Adipocyte (in vitro differentiated cells): ENCODE results near the gene MTHFS.
"Not testable (repeated sequence)": the region's sequence is repeated elsewhere in the genome, so short reads cannot be mapped to it uniquely, and the experiment has no call there.

Experiments
- DNase-seq: peaks from one replicate; pipeline ENCODE4 v3.0.0-alpha.2; 2015; ENCODE audit warnings: low read depth
- H3K27me3 ChIP-seq: replicated peaks from 2 replicates; pipeline ENCODE4 v1.7.0; 2013; ENCODE audit warnings: mild to moderate bottlenecking, low read length, moderate library complexity; ENCODE audit not compliant: control insufficient read depth, insufficient read depth
- H3K36me3 ChIP-seq: 2 replicates; pipeline ENCODE4 v1.7.0; 2013; ENCODE audit warnings: low read length, mild to moderate bottlenecking, moderate library complexity; ENCODE audit not compliant: control insufficient read depth, insufficient read depth, severe bottlenecking
- H3K4me1 ChIP-seq: 2 replicates; pipeline ENCODE4 v1.7.0; 2013; ENCODE audit warnings: mild to moderate bottlenecking, low read length, moderate library complexity; ENCODE audit not compliant: control insufficient read depth, insufficient read depth
- H3K4me3 ChIP-seq: 2 replicates; pipeline ENCODE4 v1.7.0; 2013; ENCODE audit warnings: mild to moderate bottlenecking, low read length, moderate library complexity
- H3K9ac ChIP-seq: 2 replicates; pipeline ENCODE4 v1.7.0; 2013; ENCODE audit warnings: mild to moderate bottlenecking, low read length, moderate library complexity
- H3K9me3 ChIP-seq: 2 replicates; pipeline ENCODE4 v1.7.0; 2013; ENCODE audit warnings: mild to moderate bottlenecking, low read length, moderate library complexity; ENCODE audit not compliant: control insufficient read depth

Gene MTHFS

DNA sequence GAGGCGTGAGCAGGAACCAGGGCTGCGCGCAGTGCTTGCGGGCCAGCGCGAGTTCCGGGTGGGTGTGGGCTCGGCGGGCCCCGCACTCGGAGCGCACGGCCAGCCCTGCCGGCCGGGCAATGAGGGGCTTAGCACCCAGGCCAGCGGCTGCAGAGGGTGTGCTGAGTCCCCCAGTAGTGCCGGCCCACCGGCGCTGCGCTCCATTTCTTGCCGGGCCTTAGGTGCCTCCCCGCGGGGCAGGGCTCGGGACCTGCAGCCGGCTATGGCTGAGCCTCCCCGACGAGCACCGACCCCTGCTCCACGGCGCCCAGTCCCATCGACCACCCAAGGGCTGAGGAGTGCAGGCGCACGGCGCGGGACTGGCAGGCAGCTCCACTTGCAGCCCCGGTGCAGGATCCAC is 29.3 kb upstream of the MTHFS start:
- not testable (repeated sequence) for H3K27me3 ChIP-seq, H3K4me3 ChIP-seq, DNase-seq, H3K9me3 ChIP-seq, H3K4me1 ChIP-seq, H3K36me3 ChIP-seq, H3K9ac ChIP-seq

DNA sequence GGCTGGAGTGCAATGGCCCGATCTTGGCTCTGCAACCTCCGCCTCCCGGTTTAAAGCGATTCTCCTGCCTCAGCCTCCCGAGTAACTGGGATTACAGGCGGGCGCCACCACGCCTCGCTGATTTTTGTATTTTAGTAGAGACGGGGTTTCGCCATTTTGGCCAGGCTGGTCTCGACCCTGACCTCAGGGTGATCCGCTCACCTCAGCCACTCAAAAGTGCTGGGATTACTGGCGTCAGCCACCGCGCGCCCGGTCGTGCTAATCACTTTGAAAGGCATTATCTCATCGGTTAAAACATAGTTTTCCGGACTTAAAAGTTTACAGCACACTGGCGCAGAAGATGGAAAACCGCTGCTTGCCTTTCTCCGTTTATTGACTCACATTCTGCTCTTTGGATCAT is 27.6 kb upstream of the MTHFS start:
- Histone ChIP-seq H3K9ac (peak overlapping the region; percentile 97), H3K4me3 (peak overlapping the region; percentile 96), H3K27me3 (no peaks in the 10 kb centered on the region), H3K4me1 (peaks cover 9% of the 10 kb centered on the region), H3K36me3 (peaks cover 10% of the 10 kb centered on the region), H3K9me3 (peaks cover 19% of the 10 kb centered on the region)
- DNase-seq, result no peak

DNA sequence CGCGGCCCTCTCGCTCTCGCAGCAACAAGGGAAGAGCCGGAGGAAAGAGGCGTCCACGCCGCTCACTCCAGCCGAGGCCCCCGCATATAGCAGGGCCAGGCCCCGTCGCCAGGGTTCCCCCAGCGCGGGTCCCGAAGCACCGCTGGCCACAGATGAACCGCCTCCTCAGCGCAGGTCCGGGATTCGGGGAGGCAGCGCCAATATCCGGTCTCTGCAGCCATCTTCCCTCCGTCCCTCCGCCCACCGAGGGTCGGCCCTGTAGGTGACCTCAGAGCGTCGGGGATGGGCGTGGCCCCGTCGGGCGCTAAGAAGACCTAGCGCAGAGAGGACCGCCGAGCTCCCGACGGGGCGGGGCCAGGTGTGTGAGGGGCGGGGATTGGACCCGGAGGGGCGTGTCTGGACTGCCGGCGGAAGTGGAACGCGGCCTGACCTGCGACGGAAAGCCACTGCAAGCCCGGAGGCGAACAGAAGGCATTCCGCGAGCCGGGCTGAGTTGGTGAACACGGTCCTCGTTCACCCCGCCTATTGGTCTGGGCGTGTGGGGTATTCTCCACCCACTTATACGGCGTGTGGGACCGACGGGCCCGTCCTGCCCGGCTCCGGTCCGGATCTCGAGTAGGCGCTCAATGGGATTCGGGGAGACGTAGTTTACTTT is 26.8 kb upstream of the MTHFS start:
- peaks cover 11% of the 10 kb centered on the region for H3K36me3 ChIP-seq
- peak overlapping the region; percentile 96 for H3K4me3 ChIP-seq
- peak overlapping the region; percentile 97 for H3K9ac ChIP-seq
- peak; percentile 94 for DNase-seq
- H3K27me3 ChIP-seq, result no peaks in the 10 kb centered on the region
- peaks cover 26% of the 10 kb centered on the region for H3K9me3 ChIP-seq
- H3K4me1 ChIP-seq, result peaks cover 9% of the 10 kb centered on the region

DNA sequence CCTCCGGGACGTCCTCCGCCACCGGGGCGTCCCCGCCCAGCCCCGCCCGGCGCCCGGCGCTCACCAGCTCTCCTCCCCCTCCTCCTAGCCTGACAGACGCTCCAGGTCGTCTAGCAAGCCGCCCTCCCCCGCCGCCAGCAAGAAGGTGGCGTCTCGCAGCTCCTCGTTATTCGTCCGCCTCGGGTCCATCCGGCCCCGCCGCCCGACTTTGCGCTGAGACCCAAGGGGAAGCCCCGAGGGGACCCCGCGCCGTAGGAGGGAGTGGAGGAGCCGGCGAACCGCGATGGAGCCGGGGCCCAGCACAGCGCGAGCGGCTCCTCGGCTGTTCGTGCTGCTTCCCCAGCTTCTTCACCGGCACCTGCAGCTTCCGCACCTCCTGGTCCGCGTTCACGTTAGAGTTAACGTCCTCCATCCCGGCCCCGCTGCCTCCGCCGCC is 26.3 kb upstream of the MTHFS start:
- Histone ChIP-seq H3K36me3 (peaks cover 11% of the 10 kb centered on the region), H3K4me3 (peak overlapping the region; percentile 96), H3K9ac (peak overlapping the region; percentile 97), H3K4me1 (peaks cover 9% of the 10 kb centered on the region), H3K9me3 (peaks cover 30% of the 10 kb centered on the region), H3K27me3 (no peaks in the 10 kb centered on the region)
- DNase-seq, result peak; percentile 79

DNA sequence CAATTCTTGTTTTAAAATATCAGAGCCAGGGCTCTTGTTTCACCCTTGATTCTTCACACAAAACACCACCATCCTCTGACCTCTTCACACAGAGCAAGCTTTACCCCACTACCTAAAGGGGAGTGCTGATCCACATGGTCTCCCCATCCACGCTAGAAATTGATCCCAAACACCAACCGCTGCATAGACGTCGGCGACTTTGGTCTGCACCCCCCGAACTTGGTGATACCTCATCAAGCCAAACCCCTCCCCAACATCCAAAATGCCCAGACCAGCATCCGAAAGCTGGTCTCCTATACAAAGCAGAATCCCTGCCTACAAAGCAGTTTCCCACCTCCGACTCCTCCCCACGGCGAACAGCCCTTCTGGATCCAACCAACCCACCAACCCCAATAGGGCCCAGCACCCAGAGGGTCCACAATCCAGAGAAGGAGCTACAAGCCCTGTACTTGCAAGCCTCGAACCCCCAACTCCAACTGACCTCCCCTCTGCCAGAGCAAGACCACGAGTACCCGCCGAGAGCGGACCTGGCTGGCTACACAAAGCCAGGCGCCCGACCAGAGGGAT is 25.8 kb upstream of the MTHFS start:
- Histone ChIP-seq H3K9me3 (peaks cover 35% of the 10 kb centered on the region), H3K27me3 (no peaks in the 10 kb centered on the region), H3K36me3 (peaks cover 15% of the 10 kb centered on the region), H3K4me1 (peaks cover 9% of the 10 kb centered on the region), H3K9ac (peak overlapping the region; percentile 97), H3K4me3 (peak overlapping the region; percentile 96)
- DNase-seq, result no peak

DNA sequence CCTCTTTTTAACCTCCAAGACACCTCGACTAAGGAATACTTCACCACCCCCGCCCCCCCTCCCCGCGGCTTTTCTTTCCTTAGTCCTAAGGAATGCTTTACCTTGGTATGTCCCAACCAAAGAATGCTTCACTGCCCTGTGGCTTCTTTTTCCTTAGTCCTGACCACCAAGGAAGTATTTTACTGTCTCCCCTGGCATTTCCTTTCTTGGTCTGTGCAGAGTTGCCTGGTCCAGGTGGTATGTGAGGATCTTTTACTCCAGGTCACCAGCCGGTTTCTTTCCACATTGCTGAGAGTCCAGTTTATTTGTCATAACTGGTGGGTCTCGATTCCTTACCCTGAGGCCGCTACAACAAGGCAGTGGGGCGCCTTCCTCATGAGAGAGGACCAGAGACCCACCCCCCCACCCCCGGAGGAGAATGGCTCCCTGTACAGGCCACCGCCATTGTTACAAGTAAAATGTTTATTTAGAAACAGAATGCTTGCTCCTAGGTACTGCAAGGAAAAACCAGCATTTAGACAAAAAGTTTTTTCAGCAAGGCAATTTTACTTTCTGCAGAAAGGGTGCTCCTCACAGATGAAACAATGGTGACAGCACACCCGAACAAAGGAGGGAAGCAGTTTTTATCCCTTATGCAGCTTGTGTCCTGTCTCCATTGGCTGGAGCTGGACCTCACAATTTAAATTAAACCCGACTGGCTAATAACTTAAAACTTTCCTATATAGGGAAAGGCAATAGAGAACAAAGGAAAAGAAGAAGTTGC is 23.1 kb upstream of the MTHFS start:
- H3K9ac ChIP-seq, result no peak overlapping the region
- no peak for DNase-seq
- peaks cover 22% of the 10 kb centered on the region for H3K36me3 ChIP-seq
- peaks cover 9% of the 10 kb centered on the region for H3K4me1 ChIP-seq
- H3K27me3 ChIP-seq, result no peaks in the 10 kb centered on the region
- no peak overlapping the region for H3K4me3 ChIP-seq
- H3K9me3 ChIP-seq, result peaks cover 62% of the 10 kb centered on the region

DNA sequence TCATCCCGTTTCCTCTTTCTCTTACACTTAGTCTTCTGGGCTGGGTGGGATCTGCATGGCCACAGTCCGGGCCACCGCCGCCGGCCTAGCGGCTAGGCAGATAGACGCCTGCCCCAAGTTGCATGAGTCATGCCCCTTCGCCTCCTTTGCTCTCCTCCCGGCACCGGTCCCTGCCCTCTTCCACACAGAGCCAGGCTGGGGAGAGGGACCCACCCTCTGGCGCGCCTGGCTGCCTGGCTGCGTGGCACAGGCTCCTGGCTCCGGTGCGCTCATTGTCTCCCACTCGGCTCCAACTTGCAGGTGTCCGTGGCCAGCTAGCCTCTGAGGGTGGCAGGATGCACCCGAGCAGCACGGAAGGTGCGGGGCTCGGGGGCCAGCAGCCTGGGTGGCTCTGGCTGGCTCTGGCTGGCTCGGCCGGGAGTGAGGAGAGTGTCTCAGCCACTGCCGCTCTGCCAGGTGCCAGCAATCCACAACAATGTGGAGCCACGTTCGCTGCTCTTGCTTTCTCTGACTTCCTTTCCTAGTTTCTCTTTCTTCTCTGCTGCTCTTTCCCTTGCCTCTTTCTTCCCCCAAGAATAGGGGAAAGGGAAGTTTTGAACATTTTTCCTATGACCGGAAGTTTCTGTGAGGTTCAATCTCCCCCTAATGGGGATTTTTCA is 22.4 kb upstream of the MTHFS start:
- Histone ChIP-seq H3K36me3 (peaks cover 22% of the 10 kb centered on the region), H3K4me3 (no peak overlapping the region), H3K9me3 (peaks cover 69% of the 10 kb centered on the region), H3K4me1 (peaks cover 3% of the 10 kb centered on the region), H3K27me3 (no peaks in the 10 kb centered on the region), H3K9ac (no peak overlapping the region)
- no peak for DNase-seq

DNA sequence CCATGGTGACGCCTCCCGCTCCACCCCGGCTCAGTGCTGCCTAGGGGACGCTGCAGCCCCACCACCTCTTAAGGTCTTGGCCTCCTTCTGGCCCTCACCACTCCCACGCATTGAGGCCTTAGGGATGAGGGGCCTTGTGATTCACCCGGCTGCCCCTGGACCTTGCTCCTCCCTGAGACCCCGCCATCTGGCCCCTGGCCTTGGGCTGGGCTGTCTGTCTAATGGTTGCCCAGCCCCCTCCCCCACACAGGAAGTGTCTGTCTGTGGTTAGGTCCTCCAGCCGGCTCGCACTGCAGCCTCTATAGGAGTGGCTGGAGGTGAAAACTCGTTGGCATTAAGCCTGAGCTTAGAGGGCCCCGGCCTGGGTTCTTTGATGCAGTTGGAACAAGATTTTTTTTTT is 21.5 kb upstream of the MTHFS start:
- peaks cover 71% of the 10 kb centered on the region for H3K9me3 ChIP-seq

DNA sequence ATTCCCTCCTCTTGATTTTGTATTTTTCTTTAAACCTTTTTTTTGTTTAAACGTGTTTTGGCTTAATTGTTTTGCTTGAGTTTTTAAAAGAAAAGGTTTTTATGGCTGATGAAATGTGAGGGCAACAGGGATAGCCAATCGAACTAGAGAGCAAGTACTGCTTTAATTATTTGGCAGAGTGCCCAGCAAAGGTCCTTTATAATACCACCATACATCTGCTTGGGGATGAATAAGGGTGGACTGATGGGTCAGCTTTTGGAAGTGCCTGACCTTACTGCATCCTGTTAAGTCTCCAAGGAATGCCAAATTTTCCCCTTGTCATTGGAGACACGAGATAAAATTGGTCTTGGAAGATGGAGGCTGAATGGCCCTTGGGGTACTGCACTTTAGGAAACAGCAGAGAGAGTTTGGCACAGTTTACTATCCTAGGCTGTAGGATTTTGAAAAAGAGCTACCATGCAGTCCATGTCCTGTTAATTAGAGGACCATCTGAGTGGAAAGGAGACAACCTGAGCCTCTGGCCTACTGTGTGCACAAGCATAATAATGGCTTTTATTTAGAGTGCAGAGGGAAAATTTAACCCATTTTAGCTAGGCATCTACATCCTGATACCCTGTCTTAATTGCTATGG is 19.8 kb upstream of the MTHFS start:
- H3K9ac ChIP-seq, result no peak overlapping the region
- no peak for DNase-seq
- no peak overlapping the region for H3K4me3 ChIP-seq
- H3K4me1 ChIP-seq, result no peaks in the 10 kb centered on the region
- H3K9me3 ChIP-seq, result peaks cover 71% of the 10 kb centered on the region
- peaks cover 29% of the 10 kb centered on the region for H3K36me3 ChIP-seq
- no peaks in the 10 kb centered on the region for H3K27me3 ChIP-seq

More for the DNA sequence above, 21.5 kb upstream of the MTHFS start:
- no peak for DNase-seq
- no peak overlapping the region for H3K4me3 ChIP-seq
- peaks cover 3% of the 10 kb centered on the region for H3K4me1 ChIP-seq
- peaks cover 28% of the 10 kb centered on the region for H3K36me3 ChIP-seq
- no peak overlapping the region for H3K9ac ChIP-seq
- no peaks in the 10 kb centered on the region for H3K27me3 ChIP-seq

DNA sequence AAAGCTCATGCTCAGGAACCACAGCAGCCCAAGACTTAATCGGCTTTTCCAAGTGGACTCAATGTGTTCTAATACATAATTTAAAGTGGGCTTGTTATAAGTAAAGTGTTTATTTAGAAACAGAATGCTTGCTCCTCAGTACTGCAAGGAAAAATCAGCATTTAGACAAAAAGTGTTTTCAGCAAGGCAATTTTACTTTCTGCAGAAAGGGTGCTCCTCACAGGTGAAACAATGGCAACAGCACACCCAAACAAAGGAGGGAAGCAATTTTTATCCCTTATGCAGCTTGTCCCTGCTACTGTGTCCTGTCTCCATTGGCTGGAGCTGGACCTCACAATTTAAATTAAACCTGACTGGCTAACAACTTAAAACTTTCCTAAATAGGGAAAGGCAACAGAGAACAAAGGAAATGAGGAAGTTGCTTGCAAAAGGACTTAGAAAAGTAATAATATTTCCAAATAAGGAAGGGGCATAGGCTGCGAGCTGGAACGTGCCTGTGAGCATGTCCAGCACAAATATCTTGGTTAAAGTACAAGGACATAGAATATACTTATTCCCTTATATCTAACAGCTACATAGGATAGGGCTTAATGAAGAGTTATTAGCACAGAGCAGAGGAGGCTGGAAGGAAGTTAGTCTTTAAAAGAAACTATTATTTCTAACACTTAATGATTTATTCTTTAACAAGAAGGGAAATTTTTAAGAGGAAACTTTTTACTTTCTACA is 19.1 kb upstream of the MTHFS start:
- not testable (repeated sequence) for H3K4me1 ChIP-seq, H3K27me3 ChIP-seq, DNase-seq, H3K9ac ChIP-seq
- Histone ChIP-seq H3K9me3 (peaks cover 67% of the 10 kb centered on the region), H3K4me3 (peak overlapping the region; percentile 40), H3K36me3 (peaks cover 29% of the 10 kb centered on the region)
